ENCODE measurements around the gene CMBL. TPM values are rescaled to one million over a fixed set of nuclear protein-coding genes. Genes with fewer than 3 reads are reported as not detected.

CMBL gene
- total RNA-seq, 2 donors from 2014 or later = 11.2 to 20.3 TPM

- H3K27me3 ChIP-seq (replicated peaks; ENCODE audit: insufficient read depth) = no peaks in the 10 kb centered on the region
- H3K4me1 ChIP-seq (replicated peaks) = no peaks in the 10 kb centered on the region
- TF ChIP-seq CTCF (IDR thresholded peaks at IDR 0.05) (no peak), POLR2A (IDR thresholded peaks at IDR 0.05) (no peak), POLR2AphosphoS5 (IDR thresholded peaks at IDR 0.05) (no peak)
- intact Hi-C loops (cut with DNase I) = no loop called here
- no peaks in the 10 kb centered on the region for H3K9me3 ChIP-seq
- no peak overlapping the region for H3K27ac ChIP-seq
- no peak overlapping the region for H3K4me3 ChIP-seq
- WGBS = 66% methylated on average over 6 of the region's 6 CpGs
- no peak for DNase-seq (ENCODE audit: low spot score)
- peaks cover 0 to 12% of the 10 kb centered on the region in 2 donors for H3K36me3 ChIP-seq
Measured at GRCh38 chr5:10265245-10266109, 42.2 kb downstream of the CMBL start.

GRCh38 chr5:10264604-10265003 lies 43.1 kb downstream of the CMBL start:
- 59% methylated on average over 3 of the region's 3 CpGs for WGBS

GRCh38 chr5:10262995-10263394 lies 44.7 kb downstream of the CMBL start:
- Histone ChIP-seq H3K4me1 (replicated peaks) (no peaks in the 10 kb centered on the region), H3K27ac (no peak overlapping the region), H3K9me3 (no peaks in the 10 kb centered on the region), H3K27me3 (replicated peaks; ENCODE audit: insufficient read depth) (no peaks in the 10 kb centered on the region), H3K36me3 (peaks cover 13 to 15% of the 10 kb centered on the region in 2 donors), H3K4me3 (no peak overlapping the region)
- TF ChIP-seq POLR2A (IDR thresholded peaks at IDR 0.05) (no peak), CTCF (IDR thresholded peaks at IDR 0.05) (no peak), POLR2AphosphoS5 (IDR thresholded peaks at IDR 0.05) (no peak)
- intact Hi-C loops (cut with DNase I) = no loop called here
- WGBS = 96% methylated on average over 11 of the region's 11 CpGs
- DNase-seq (ENCODE audit: low spot score) = no peak

More at GRCh38 chr5:10264604-10265003, 43.1 kb downstream of the CMBL start:
- DNase-seq (ENCODE audit: low spot score) = no peak
- Histone ChIP-seq H3K36me3 (peaks cover under 1 to 12% of the 10 kb centered on the region in 2 donors), H3K27me3 (replicated peaks; ENCODE audit: insufficient read depth) (no peaks in the 10 kb centered on the region), H3K4me1 (replicated peaks) (no peaks in the 10 kb centered on the region), H3K27ac (no peak overlapping the region), H3K9me3 (no peaks in the 10 kb centered on the region), H3K4me3 (no peak overlapping the region)
- TF ChIP-seq CTCF (IDR thresholded peaks at IDR 0.05) = no peak
- TF ChIP-seq POLR2AphosphoS5 (IDR thresholded peaks at IDR 0.05) = no peak
- TF ChIP-seq POLR2A (IDR thresholded peaks at IDR 0.05) = no peak
- intact Hi-C loops (cut with DNase I) = no loop called here

- no peaks in the 10 kb centered on the region for H3K4me1 ChIP-seq (replicated peaks)
- peaks cover 13 to 20% of the 10 kb centered on the region in 2 donors for H3K36me3 ChIP-seq
- WGBS = 76% methylated on average over 18 of the region's 18 CpGs
- intact Hi-C loops (cut with DNase I) = no loop called here
- H3K4me3 ChIP-seq = no peak overlapping the region
- no peaks in the 10 kb centered on the region for H3K9me3 ChIP-seq
- no peak overlapping the region for H3K27ac ChIP-seq
- H3K27me3 ChIP-seq (replicated peaks; ENCODE audit: insufficient read depth) = no peaks in the 10 kb centered on the region
- no peak for TF ChIP-seq POLR2AphosphoS5 (IDR thresholded peaks at IDR 0.05)
- TF ChIP-seq CTCF (IDR thresholded peaks at IDR 0.05) = no peak
- TF ChIP-seq POLR2A (IDR thresholded peaks at IDR 0.05) = no peak
- no peak for DNase-seq (ENCODE audit: low spot score)
Measured at GRCh38 chr5:10262121-10262774, 45.5 kb downstream of the CMBL start.
